Neuronal stem cell (in vitro differentiated cells): Measurements from ENCODE around the gene TMPRSS3.

Source experiments
- DNase-seq: peaks from one replicate; pipeline ENCODE4 v3.0.0-alpha.2; 2013; ENCODE audit warnings: low spot score
- H2AFZ ChIP-seq: one replicate; pipeline ENCODE4 v1.6.1; 2013; ENCODE audit warnings: mild to moderate bottlenecking, low read length, inconsistent platforms
- H2AK5ac ChIP-seq: 2 replicates; pipeline ENCODE4 v1.6.1; 2013; ENCODE audit warnings: low read depth, mild to moderate bottlenecking, inconsistent platforms, low read length, moderate library complexity, mixed read lengths
- H2BK120ac ChIP-seq: 2 replicates; pipeline ENCODE4 v1.6.1; 2013; ENCODE audit warnings: low read depth, mild to moderate bottlenecking, inconsistent platforms, low read length, moderate library complexity, mixed read lengths
- H2BK12ac ChIP-seq: one replicate; pipeline ENCODE4 v1.6.1; 2013; ENCODE audit warnings: low read length, inconsistent platforms
- H2BK15ac ChIP-seq: 2 replicates; pipeline ENCODE4 v1.6.1; 2013; ENCODE audit warnings: mild to moderate bottlenecking, low read length, inconsistent platforms, mixed read lengths
- H2BK5ac ChIP-seq: one replicate; pipeline ENCODE4 v1.6.1; 2013; ENCODE audit warnings: inconsistent platforms, mild to moderate bottlenecking, low read length, moderate library complexity
- H3K14ac ChIP-seq: one replicate; pipeline ENCODE4 v1.6.1; 2013; ENCODE audit warnings: low read length, inconsistent platforms
- H3K18ac ChIP-seq: 2 replicates; pipeline ENCODE4 v1.6.1; 2013; ENCODE audit warnings: low read length, inconsistent platforms
- H3K23ac ChIP-seq: 2 replicates; pipeline ENCODE4 v1.6.1; 2013; ENCODE audit warnings: low read depth, mild to moderate bottlenecking, mixed read lengths, low read length, inconsistent platforms; ENCODE audit not compliant: poor library complexity
- H3K27ac ChIP-seq: replicated peaks from 3 replicates; pipeline ENCODE4 v1.5.1; 2013; ENCODE audit warnings: low read length, inconsistent platforms
- H3K27me3 ChIP-seq, 3 experiments: 2 replicates each; pipeline ENCODE4 v1.6.1; 2013; ENCODE audit warnings: low read length in 3 of 3, mild to moderate bottlenecking in 2 of 3, inconsistent platforms in 1 of 3, low read depth in 1 of 3, mixed read lengths in 1 of 3, moderate library complexity in 1 of 3; ENCODE audit not compliant: control insufficient read depth in 3 of 3, insufficient read depth in 3 of 3
- H3K36me3 ChIP-seq, 2 donors: replicated peaks in 1 of 2; 2 replicates each; pipeline ENCODE4 v1.6.1; 2013; ENCODE audit warnings: low read length in 2 of 2; ENCODE audit not compliant: control insufficient read depth in 2 of 2, insufficient read depth in 2 of 2
- H3K4ac ChIP-seq: 2 replicates; pipeline ENCODE4 v1.6.1; 2013; ENCODE audit warnings: inconsistent platforms, mild to moderate bottlenecking, low read length, moderate library complexity
- H3K4me1 ChIP-seq, 2 donors: 1 replicate in 1 of 2; 2 replicates in 1 of 2; pipeline ENCODE4 v1.6.1; 2013; ENCODE audit warnings: low read length in 2 of 2, low read depth in 1 of 2; ENCODE audit not compliant: control insufficient read depth in 2 of 2, insufficient read depth in 1 of 2
- H3K4me2 ChIP-seq: one replicate; pipeline ENCODE4 v1.6.1; 2013; ENCODE audit warnings: mild to moderate bottlenecking, low read length, inconsistent platforms; ENCODE audit not compliant: insufficient read depth, poor library complexity, severe bottlenecking
- H3K4me3 ChIP-seq, 2 donors: 2 replicates each; pipeline ENCODE4 v1.5.1; 2013; ENCODE audit warnings: low read length in 2 of 2, mild to moderate bottlenecking in 2 of 2, inconsistent platforms in 1 of 2, moderate library complexity in 1 of 2
- H3K79me1 ChIP-seq: one replicate; pipeline ENCODE4 v1.6.1; 2013; ENCODE audit warnings: low read depth, mild to moderate bottlenecking, inconsistent platforms, low read length, moderate library complexity
- H3K9ac ChIP-seq: one replicate; pipeline ENCODE4 v1.6.1; 2013; ENCODE audit warnings: mild to moderate bottlenecking, low read depth, low read length, inconsistent platforms; ENCODE audit not compliant: poor library complexity
- H3K9me3 ChIP-seq, 2 donors: replicated peaks in 1 of 2; 2 replicates each; pipeline versions ENCODE3 to v1.6.1; 2013; ENCODE audit warnings: low read length in 2 of 2, mild to moderate bottlenecking in 2 of 2, inconsistent platforms in 1 of 2, low read depth in 1 of 2, mixed read lengths in 1 of 2, moderate library complexity in 1 of 2; ENCODE audit not compliant: control insufficient read depth in 2 of 2, insufficient read depth in 1 of 2
- H4K8ac ChIP-seq: one replicate; pipeline ENCODE4 v1.6.1; 2013; ENCODE audit warnings: low read depth, mild to moderate bottlenecking, inconsistent platforms, low read length, moderate library complexity
- H4K91ac ChIP-seq: one replicate; pipeline ENCODE4 v1.6.1; 2013; ENCODE audit warnings: low read length, low read depth, mild to moderate bottlenecking, inconsistent platforms; ENCODE audit not compliant: poor library complexity
- WGBS, 2 donors: extraction: QIAGEN DNeasy Blood & Tissue Kit; methylation state at CpG; one replicate each; pipeline ENCODE4 v1.1.7; 2013; ENCODE audit warnings: missing lambda C conversion rate in 2 of 2, mixed read lengths in 1 of 2; ENCODE audit not compliant: insufficient read length in 2 of 2, insufficient replicate concordance in 1 of 2; ENCODE audit errors: extremely low coverage in 2 of 2; 5-methylcytosine and 5-hydroxymethylcytosine counted together

Gene TMPRSS3

GRCh38 chr21:42367367-42368165 lies 28.3 kb downstream of the TMPRSS3 start:
- Histone ChIP-seq H2BK120ac (no peak overlapping the region), H2BK5ac (no peak overlapping the region), H3K18ac (peak overlapping the region; percentile 41), H3K27me3 (no peaks in the 10 kb centered on the region), H3K9me3 (no peaks in the 10 kb centered on the region), H3K36me3 (no peaks in the 10 kb centered on the region), H3K79me1 (no peaks in the 10 kb centered on the region), H3K4me1 (peaks cover 0 to 2% of the 10 kb centered on the region in 2 donors), H3K27ac (no peak overlapping the region), H2BK12ac (peak overlapping the region; percentile 31), H3K23ac (no peak overlapping the region), H3K4ac (no peak overlapping the region), H3K4me2 (no peak overlapping the region), H4K91ac (no peak overlapping the region), H2BK15ac (no peak overlapping the region), H2AFZ (no peak overlapping the region), H3K9ac (no peak overlapping the region), H4K8ac (no peak overlapping the region), H3K4me3 (no peak overlapping the region), H2AK5ac (peak overlapping the region; percentile 70), H3K14ac (no peak overlapping the region)
- DNase-seq = no peak
- no CpG with 5 or more reads among the region's 14 CpGs for WGBS, 2 donors

GRCh38 chr21:42366292-42367010 lies 29.4 kb downstream of the TMPRSS3 start, which contains the start of gene TFF1:
Gene TFF1, minus strand, starts transcription at chr21:42366535. Its CDS starts 40 bp downstream, at chr21:42366495.
- Histone ChIP-seq H3K79me1 (no peaks in the 10 kb centered on the region), H2BK5ac (no peak within 1 kb of the TSS), H3K4me2 (no peak within 1 kb of the TSS), H2BK15ac (no peak within 1 kb of the TSS), H3K27me3 (no peaks in the 10 kb centered on the region), H3K4ac (no peak within 1 kb of the TSS), H3K18ac (peak within 1 kb of the TSS; percentile 61), H3K36me3 (no peaks in the 10 kb centered on the region), H3K4me1 (peaks cover 0 to 2% of the 10 kb centered on the region in 2 donors), H4K8ac (no peak within 1 kb of the TSS), H3K9me3 (no peaks in the 10 kb centered on the region), H3K14ac (no peak within 1 kb of the TSS), H3K4me3 (no peak within 1 kb of the TSS), H2AFZ (no peak within 1 kb of the TSS), H3K9ac (no peak within 1 kb of the TSS), H3K27ac (no peak within 1 kb of the TSS), H3K23ac (peak within 1 kb of the TSS; percentile 8), H2BK12ac (no peak within 1 kb of the TSS), H2BK120ac (peak within 1 kb of the TSS; percentile 28), H2AK5ac (peak within 1 kb of the TSS; percentile 95), H4K91ac (no peak within 1 kb of the TSS)
- DNase-seq = no peak
- no CpG with 5 or more reads among the region's 19 CpGs for WGBS, 2 donors

GRCh38 chr21:42365770-42366169 lies 30.1 kb downstream of the TMPRSS3 start:
- no peak overlapping the region for H2BK12ac ChIP-seq

GRCh38 chr21:42364304-42364865 lies 31.5 kb downstream of the TMPRSS3 start:
- no peak overlapping the region for H4K8ac ChIP-seq
- no peak overlapping the region for H3K27ac ChIP-seq
- no peaks in the 10 kb centered on the region for H3K4me1 ChIP-seq
- no peak overlapping the region for H4K91ac ChIP-seq
- H3K23ac ChIP-seq = no peak overlapping the region
- peak overlapping the region; percentile 21 for H2AK5ac ChIP-seq
- H3K36me3 ChIP-seq = no peaks in the 10 kb centered on the region
- DNase-seq = no peak
- H3K18ac ChIP-seq = peak overlapping the region; percentile 40
- H3K9ac ChIP-seq = no peak overlapping the region
- no peak overlapping the region for H2AFZ ChIP-seq
- H3K14ac ChIP-seq = no peak overlapping the region
- H3K4me3 ChIP-seq = no peak overlapping the region
- no peaks in the 10 kb centered on the region for H3K27me3 ChIP-seq
- no CpG with 5 or more reads among the region's 13 CpGs for WGBS, 2 donors
- H3K79me1 ChIP-seq = no peaks in the 10 kb centered on the region
- no peak overlapping the region for H3K4me2 ChIP-seq
- no peak overlapping the region for H2BK5ac ChIP-seq
- H2BK120ac ChIP-seq = no peak overlapping the region
- no peak overlapping the region for H3K4ac ChIP-seq
- no peaks in the 10 kb centered on the region for H3K9me3 ChIP-seq
- H2BK15ac ChIP-seq = peak overlapping the region; percentile 62
- no peak overlapping the region for H2BK12ac ChIP-seq

More at GRCh38 chr21:42365770-42366169, 30.1 kb downstream of the TMPRSS3 start:
- no peak overlapping the region for H2BK5ac ChIP-seq
- no peak overlapping the region for H3K4me2 ChIP-seq
- H3K4me1 ChIP-seq = peaks cover 0 to 2% of the 10 kb centered on the region in 2 donors
- WGBS, 2 donors = no CpG with 5 or more reads among the region's 6 CpGs
- no peak overlapping the region for H2AK5ac ChIP-seq
- H3K14ac ChIP-seq = no peak overlapping the region
- no peak overlapping the region for H3K9ac ChIP-seq
- H2BK120ac ChIP-seq = no peak overlapping the region
- no peak overlapping the region for H3K18ac ChIP-seq
- no peak overlapping the region for H3K4me3 ChIP-seq
- no peaks in the 10 kb centered on the region for H3K36me3 ChIP-seq
- H3K4ac ChIP-seq = no peak overlapping the region
- no peaks in the 10 kb centered on the region for H3K9me3 ChIP-seq
- H2AFZ ChIP-seq = no peak overlapping the region
- no peak overlapping the region for H3K27ac ChIP-seq
- H3K23ac ChIP-seq = peak overlapping the region; percentile 8
- H2BK15ac ChIP-seq = no peak overlapping the region
- no peaks in the 10 kb centered on the region for H3K79me1 ChIP-seq
- no peaks in the 10 kb centered on the region for H3K27me3 ChIP-seq
- no peak overlapping the region for H4K91ac ChIP-seq
- DNase-seq = no peak
- no peak overlapping the region for H4K8ac ChIP-seq
